IMR-90 (cell line): ENCODE results near the gene PTGER4. TPM values are rescaled to one million over a fixed set of nuclear protein-coding genes. Genes with fewer than 3 reads are reported as not detected.

Experiments used
- ATAC-seq: fragments of 200-7000 bp; cut with Tn5 transposase; 2 replicates; pipeline ENCODE4 v1.9.1; 2020; ENCODE audit warnings: low read depth, mild to moderate bottlenecking, moderate library complexity
- BruUV-seq: library from RNA; stranded (reverse); fragments of 400-500 nt; replicated peaks from 2 replicates; lab custom pipeline; 2021; lab: Mats Ljungman, UMichigan
- CTCF ChIA-PET: fragments of 300-600 bp; formaldehyde crosslinking; extraction: SDS; loops from one replicate; lab custom pipeline; 2021; ENCODE audit warnings: antibody characterized with exemption; lab: Yijun Ruan, JAX
- POLR2A ChIA-PET: fragments of 300-600 bp; sonication (Branson Sonifier 250); formaldehyde crosslinking; loops from one replicate; lab custom pipeline; 2022; ENCODE audit warnings: antibody characterized with exemption; ENCODE audit not compliant: unreplicated experiment; lab: Charles Lee
- DNase-seq: peaks from one replicate; pipeline ENCODE4 v3.0.0; 2013
- H2AFZ ChIP-seq: replicated peaks from 2 replicates; pipeline ENCODE3; 2013; ENCODE audit warnings: low read length, mild to moderate bottlenecking; ENCODE audit not compliant: poor library complexity
- H2AK5ac ChIP-seq: 2 replicates; pipeline ENCODE4 v1.6.1; 2013; ENCODE audit warnings: low read depth, low read length, inconsistent platforms
- H2AK9ac ChIP-seq: replicated peaks from 2 replicates; pipeline ENCODE3; 2013; ENCODE audit warnings: mild to moderate bottlenecking, low read depth, low read length, moderate library complexity; ENCODE audit not compliant: poor library complexity
- H2BK120ac ChIP-seq: 2 replicates; pipeline ENCODE4 v1.6.1; 2013; ENCODE audit warnings: low read depth, low read length, inconsistent platforms
- H2BK15ac ChIP-seq: 3 replicates; pipeline ENCODE4 v1.6.1; 2013; ENCODE audit warnings: low read depth, low read length, inconsistent platforms
- H2BK20ac ChIP-seq: 2 replicates; pipeline ENCODE4 v1.6.1; 2013; ENCODE audit warnings: low read depth, mild to moderate bottlenecking, inconsistent platforms, low read length, moderate library complexity
- H2BK5ac ChIP-seq: 2 replicates; pipeline ENCODE4 v1.6.1; 2013; ENCODE audit warnings: mild to moderate bottlenecking, low read depth, low read length, inconsistent platforms; ENCODE audit not compliant: poor library complexity, severe bottlenecking
- H3K14ac ChIP-seq: replicated peaks from 2 replicates; pipeline ENCODE4 v1.6.1; 2013; ENCODE audit warnings: low read depth, low read length, inconsistent platforms
- H3K18ac ChIP-seq: 2 replicates; pipeline ENCODE4 v1.6.1; 2013; ENCODE audit warnings: low read depth, low read length, control low read depth
- H3K23ac ChIP-seq: 2 replicates; pipeline ENCODE4 v1.6.1; 2013; ENCODE audit warnings: low read depth, low read length, inconsistent platforms
- H3K27ac ChIP-seq: 2 replicates; pipeline ENCODE4 v1.5.1; 2013; ENCODE audit warnings: mild to moderate bottlenecking, control low read depth, low read length; ENCODE audit not compliant: insufficient read depth
- H3K27me3 ChIP-seq: 2 replicates; pipeline ENCODE4 v1.6.1; 2013; ENCODE audit warnings: low read length; ENCODE audit not compliant: control insufficient read depth, insufficient read depth
- H3K36me3 ChIP-seq: 2 replicates; pipeline ENCODE4 v1.6.1; 2013; ENCODE audit warnings: low read length, mixed read lengths; ENCODE audit not compliant: control insufficient read depth, insufficient read depth
- H3K4ac ChIP-seq: 2 replicates; pipeline ENCODE4 v1.6.1; 2013; ENCODE audit warnings: low read depth, low read length, inconsistent platforms
- H3K4me1 ChIP-seq: 2 replicates; pipeline ENCODE4 v1.6.1; 2013; ENCODE audit warnings: low read length, mixed read lengths; ENCODE audit not compliant: control insufficient read depth, insufficient read depth
- H3K4me2 ChIP-seq: 2 replicates; pipeline ENCODE4 v1.6.1; 2013; ENCODE audit warnings: low read depth, mild to moderate bottlenecking, control low read depth, low read length, moderate library complexity
- H3K4me3 ChIP-seq: 2 replicates; pipeline ENCODE4 v1.5.1; 2013; ENCODE audit warnings: low read depth, mild to moderate bottlenecking, control low read depth, low read length, moderate library complexity; ENCODE audit not compliant: insufficient read depth
- H3K56ac ChIP-seq: 2 replicates; pipeline ENCODE4 v1.6.1; 2013; ENCODE audit warnings: low read length, inconsistent platforms; ENCODE audit not compliant: insufficient read depth; ENCODE audit errors: extremely low read depth
- H3K79me1 ChIP-seq, 2 experiments: 2 replicates each; pipeline ENCODE4 v1.6.1; 2013; ENCODE audit warnings: low read length in 2 of 2, inconsistent platforms in 1 of 2, low read depth in 1 of 2
- H3K9ac ChIP-seq: 2 replicates; pipeline ENCODE4 v1.6.1; 2013; ENCODE audit warnings: low read depth, low read length, control low read depth
- H3K9me1 ChIP-seq: 2 replicates; pipeline ENCODE4 v1.6.1; 2013; ENCODE audit warnings: low read length, inconsistent platforms; ENCODE audit not compliant: insufficient read depth
- H3K9me3 ChIP-seq: 2 replicates; pipeline ENCODE4 v1.6.1; 2013; ENCODE audit warnings: low read length; ENCODE audit not compliant: control insufficient read depth, insufficient read depth
- H4K20me1 ChIP-seq: 2 replicates; pipeline ENCODE4 v1.6.1; 2013; ENCODE audit warnings: low read length, inconsistent platforms; ENCODE audit not compliant: insufficient read depth
- H4K5ac ChIP-seq: 2 replicates; pipeline ENCODE4 v1.6.1; 2013; ENCODE audit warnings: mild to moderate bottlenecking, low read depth, low read length, control low read depth
- H4K8ac ChIP-seq, 2 experiments: 2 replicates each; pipeline ENCODE4 v1.6.1; 2013; ENCODE audit warnings: low read depth in 2 of 2, low read length in 2 of 2, control low read depth in 1 of 2, inconsistent platforms in 1 of 2
- H4K91ac ChIP-seq: 2 replicates; pipeline ENCODE4 v1.6.1; 2013; ENCODE audit warnings: low read depth, low read length, inconsistent platforms; ENCODE audit not compliant: insufficient read depth
- BHLHE40 ChIP-seq: fragments of 150-350 bp; IDR thresholded peaks from 2 replicates; pipeline ENCODE4 v1.6.1; 2016; ENCODE audit warnings: mild to moderate bottlenecking, low read depth, low read length
- CEBPB ChIP-seq: IDR thresholded peaks from 2 replicates; pipeline ENCODE4 v1.6.1; 2012; ENCODE audit warnings: low read depth, low read length, improper control_type of control experiment
- CHD1 ChIP-seq: IDR thresholded peaks from 2 replicates; pipeline ENCODE4 v1.6.1; 2012; ENCODE audit warnings: low read depth, low read length, improper control_type of control experiment
- CTCF ChIP-seq: conservative IDR thresholded peaks from 2 replicates; pipeline ENCODE4 v1.5.1; 2012; ENCODE audit warnings: mild to moderate bottlenecking, low read depth, low read length, improper control_type of control experiment
- ELK1 ChIP-seq: fragments of 150-350 bp; IDR thresholded peaks from 2 replicates; pipeline ENCODE4 v1.6.1; 2016; ENCODE audit warnings: low read depth, mild to moderate bottlenecking, low read length, moderate library complexity, borderline replicate concordance
- FOS ChIP-seq: fragments of 150-350 bp; IDR thresholded peaks from 2 replicates; pipeline ENCODE4 v1.6.1; 2016; ENCODE audit warnings: low read depth, low read length
- MAFK ChIP-seq: IDR thresholded peaks from 2 replicates; pipeline ENCODE4 v1.6.1; 2012; ENCODE audit warnings: low read depth, low read length, improper control_type of control experiment
- MAZ ChIP-seq: IDR thresholded peaks from 2 replicates; pipeline ENCODE4 v1.6.1; 2012; ENCODE audit warnings: low read depth, mild to moderate bottlenecking, low read length, improper control_type of control experiment, moderate library complexity, borderline replicate concordance
- MXI1 ChIP-seq: IDR thresholded peaks from 2 replicates; pipeline ENCODE4 v1.6.1; 2012; ENCODE audit warnings: low read depth, mild to moderate bottlenecking, low read length, moderate library complexity, borderline replicate concordance
- NFE2L2 ChIP-seq: fragments of 150-350 bp; IDR thresholded peaks from 2 replicates; pipeline ENCODE4 v1.6.1; 2016; ENCODE audit warnings: low read depth, mild to moderate bottlenecking, low read length
- POLR2A ChIP-seq: IDR thresholded peaks from 2 replicates; pipeline ENCODE4 v1.6.1; 2012; ENCODE audit warnings: mild to moderate bottlenecking, low read depth, low read length
- RAD21 ChIP-seq: IDR thresholded peaks from 2 replicates; pipeline ENCODE4 v1.6.1; 2012; ENCODE audit warnings: low read length, improper control_type of control experiment
- RCOR1 ChIP-seq: IDR thresholded peaks from 2 replicates; pipeline ENCODE4 v1.6.1; 2012; ENCODE audit warnings: mild to moderate bottlenecking, low read length, improper control_type of control experiment; ENCODE audit not compliant: insufficient replicate concordance
- RFX5 ChIP-seq: IDR thresholded peaks from 2 replicates; pipeline ENCODE4 v1.8.0; 2012; ENCODE audit warnings: low read depth, mild to moderate bottlenecking, low read length, moderate library complexity
- SMC3 ChIP-seq: fragments of 150-350 bp; IDR thresholded peaks from 2 replicates; pipeline ENCODE4 v1.6.1; 2016; ENCODE audit warnings: low read depth, mild to moderate bottlenecking, antibody characterized with exemption, low read length, moderate library complexity
- USF2 ChIP-seq: fragments of 150-350 bp; IDR thresholded peaks from 2 replicates; pipeline ENCODE4 v1.6.1; 2017; ENCODE audit warnings: mild to moderate bottlenecking, antibody characterized with exemption, low read length, low read depth
- dilution Hi-C: fragments of 300-500 bp; cut with HindIII; formaldehyde crosslinking; loops from one replicate; pipeline ENCODE4 v1.14.3; 2018; ENCODE audit warnings: low sequenced_read_pairs; ENCODE audit not compliant: unreplicated experiment
- in situ Hi-C: fragments of 300-500 bp; cut with MboI; formaldehyde crosslinking; loops from 3 replicates; pipeline ENCODE4 v1.14.3; 2019; ENCODE audit warnings: low sequenced_read_pairs, inconsistent platforms, mixed read lengths
- intact Hi-C: fragments of 100-400 bp; cut with micrococcal nuclease; formaldehyde crosslinking; loops from 2 replicates; pipeline ENCODE4 v1.10.0; 2022
- polyA plus RNA-seq, 3 experiments: library from polyadenylated mRNA; depleted of rRNA; stranded (reverse); fragments of >200 nt; gene quantifications; 2 replicates each; pipeline ENCODE4 v1.2.3, GENCODE V29; 2012; ENCODE audit warnings: low replicate concordance in 1 of 3
- total RNA-seq: library from RNA; depleted of rRNA; stranded (reverse); fragments of >200 nt; gene quantifications from 2 replicates; pipeline ENCODE4 v1.2.3, GENCODE V29; 2012

The PTGER4 gene
- total and polyA plus RNA-seq, 2 of the 4 experiments (the other 2 are of a cell fraction) = 7.9 to 10.1 TPM

- Histone ChIP-seq H2BK5ac (no peak overlapping the region), H4K91ac (no peak overlapping the region), H2AK9ac (no peak overlapping the region), H3K14ac (no peak overlapping the region), H3K79me1 (peaks cover 0 to 3% of the 10 kb centered on the region in 2 experiments; a peak in 1 of 4 replicates), H3K27ac (no peak overlapping the region), H3K4me2 (no peak overlapping the region), H2AFZ (no peak overlapping the region), H3K4me1 (0 out of 2 replicates have a peak, but pooled peaks cover 2% of the 10 kb centered on the region), H3K27me3 (no peaks in the 10 kb centered on the region), H2BK120ac (no peak overlapping the region; the same call in 1 of the 2 replicates), H3K56ac (no peak overlapping the region), H3K9me1 (0 out of 2 replicates have a peak, but pooled peaks cover 3% of the 10 kb centered on the region), H3K4me3 (no peak overlapping the region), H4K20me1 (no peaks in the 10 kb centered on the region), H3K4ac (no peak overlapping the region), H3K36me3 (0 out of 2 replicates have a peak, but pooled peaks cover 1% of the 10 kb centered on the region), H4K5ac (no peak overlapping the region), H2AK5ac (no peak overlapping the region), H3K23ac (no peak overlapping the region), H3K18ac (no peak overlapping the region), H2BK15ac (no peak overlapping the region), H2BK20ac (no peak overlapping the region), H4K8ac (no peak overlapping the region), H3K9me3 (no peaks in the 10 kb centered on the region), H3K9ac (no peak overlapping the region)
- DNase-seq = no peak
- intact Hi-C loops = no loop called here
- TF ChIP-seq USF2 = no peak
- no peak for TF ChIP-seq ELK1
- no peak for TF ChIP-seq FOS
- no peak for TF ChIP-seq POLR2A
- no peak for TF ChIP-seq RCOR1
- no peak for TF ChIP-seq RFX5
- no peak for TF ChIP-seq MXI1
- no peak for TF ChIP-seq CTCF
- no peak for TF ChIP-seq MAFK
- TF ChIP-seq CEBPB = no peak
- TF ChIP-seq CHD1 = no peak
- no peak for TF ChIP-seq MAZ
- TF ChIP-seq SMC3 = no peak
- TF ChIP-seq NFE2L2 = no peak
- no peak for TF ChIP-seq BHLHE40
- no peak for TF ChIP-seq RAD21
- dilution Hi-C loops = no loop called here
- ChIA-PET POLR2A (no interaction called here), CTCF (no interaction called here)
- in situ Hi-C loops = no loop called here
- ATAC-seq = no peak
- no TSS peak for BruUV-seq
These were observed 34.3 kb downstream of the PTGER4 start for GRCh38 chr5:40714001-40714400.
